Activated CD4-positive, alpha-beta T cell treated with anti-CD3 and anti-CD28 coated beads, Interleukin-2, amount 10 ng/mL, durations not matched to agents 24 days and 14 days (primary cell): ENCODE measurements around the gene MS4A10. TPM values are rescaled to one million over a fixed set of nuclear protein-coding genes. Genes with fewer than 3 reads are reported as not detected.
"Not testable (repeated sequence)": the region's sequence is repeated elsewhere in the genome, so short reads cannot be mapped to it uniquely, and the experiment has no call there.

Source experiments
- DNase-seq: peaks from one replicate; pipeline ENCODE4 v3.0.0; 2022
- H3K27ac Mint-ChIP-seq: one replicate; pipeline ENCODE4 v1.8.0; 2022; ENCODE audit warnings: mild to moderate bottlenecking, mixed read lengths
- H3K27me3 Mint-ChIP-seq: one replicate; pipeline ENCODE4 v1.8.0; 2022; ENCODE audit warnings: mixed read lengths
- H3K36me3 Mint-ChIP-seq: one replicate; pipeline ENCODE4 v1.8.0; 2022; ENCODE audit warnings: low read depth, mild to moderate bottlenecking, mixed read lengths
- H3K4me1 Mint-ChIP-seq: one replicate; pipeline ENCODE4 v1.8.0; 2021; ENCODE audit warnings: mixed read lengths
- H3K4me3 Mint-ChIP-seq: one replicate; pipeline ENCODE4 v1.8.0; 2022; ENCODE audit warnings: mild to moderate bottlenecking, moderate library complexity, mixed read lengths
- H3K9me3 Mint-ChIP-seq: one replicate; pipeline ENCODE4 v1.8.0; 2021; ENCODE audit warnings: mixed read lengths
- intact Hi-C: fragments of 100-400 bp; cut with micrococcal nuclease; formaldehyde crosslinking; loops from one replicate; pipeline ENCODE4 v1.15.1; 2023
- total RNA-seq: library from RNA; stranded (reverse); gene quantifications from 2 replicates; pipeline ENCODE4 v1.2.3, GENCODE V29; 2022

The MS4A10 gene
- total RNA-seq, 1 donor from 2014 or later = not detected

DNA sequence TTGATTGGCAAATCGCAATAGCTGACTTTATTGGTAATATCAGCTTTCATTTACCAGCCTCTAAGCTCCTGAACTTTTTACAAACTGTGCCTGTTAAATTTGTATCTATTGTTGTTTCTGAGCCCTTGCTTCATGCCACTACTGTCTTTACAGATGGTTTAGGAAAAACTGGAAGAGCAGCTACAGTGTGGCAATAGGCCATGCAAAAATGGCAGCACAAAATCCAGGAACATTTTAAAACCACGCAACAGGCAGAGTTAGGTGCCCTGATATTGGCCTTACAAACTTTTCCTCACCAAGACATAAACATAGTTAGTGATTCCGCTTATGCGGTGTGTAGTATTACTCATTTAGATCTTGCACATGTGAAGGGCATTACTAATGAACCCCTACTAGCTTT lies 26.5 kb upstream of the MS4A10 start:
- intact Hi-C loops, H3K27ac Mint-ChIP-seq, H3K4me1 Mint-ChIP-seq, H3K4me3 Mint-ChIP-seq, DNase-seq, H3K36me3 Mint-ChIP-seq, H3K9me3 Mint-ChIP-seq: not testable (repeated sequence)
- H3K27me3 Mint-ChIP-seq = peaks cover 26% of the 10 kb centered on the region

DNA sequence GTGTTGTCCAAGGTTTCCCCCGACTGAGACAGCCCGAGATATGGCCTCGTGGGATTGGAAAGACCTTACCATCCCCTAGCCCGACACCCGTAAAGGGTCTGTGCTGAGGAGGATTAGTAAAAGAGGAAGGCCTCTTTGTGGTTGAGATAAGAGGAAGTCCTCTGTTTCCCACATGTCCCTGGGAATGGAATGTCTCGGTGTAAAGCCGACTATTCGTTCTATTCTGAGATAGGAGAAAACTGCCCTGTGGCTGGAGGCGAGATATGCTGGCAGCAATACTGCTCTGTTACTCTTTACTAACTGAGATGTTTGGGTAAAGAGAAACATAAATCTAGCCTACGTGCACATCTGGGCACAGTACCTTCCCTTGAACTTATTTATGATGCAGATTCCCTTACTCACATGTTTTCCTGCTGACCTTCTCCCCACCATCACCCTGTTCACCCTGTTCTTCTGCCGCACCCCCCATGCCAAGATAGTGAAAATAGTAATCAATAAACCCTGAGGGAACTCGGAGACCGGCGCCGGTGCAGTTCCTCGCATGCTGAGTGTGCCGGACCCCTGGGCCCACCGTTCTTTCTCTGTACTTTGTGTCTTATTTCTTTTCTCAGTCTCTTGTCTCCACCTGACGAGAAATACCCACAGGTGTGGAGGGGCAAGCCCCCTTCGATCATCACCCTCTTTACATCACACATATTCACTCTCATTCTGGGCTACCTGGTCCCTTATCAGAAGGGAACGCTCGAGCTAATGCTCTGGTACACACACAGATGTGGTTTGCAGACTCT lies 25.5 kb upstream of the MS4A10 start:
- H3K4me1 Mint-ChIP-seq, H3K27ac Mint-ChIP-seq, H3K9me3 Mint-ChIP-seq, DNase-seq, H3K4me3 Mint-ChIP-seq, intact Hi-C loops, H3K36me3 Mint-ChIP-seq: not testable (repeated sequence)
- H3K27me3 Mint-ChIP-seq = peaks cover 28% of the 10 kb centered on the region

DNA sequence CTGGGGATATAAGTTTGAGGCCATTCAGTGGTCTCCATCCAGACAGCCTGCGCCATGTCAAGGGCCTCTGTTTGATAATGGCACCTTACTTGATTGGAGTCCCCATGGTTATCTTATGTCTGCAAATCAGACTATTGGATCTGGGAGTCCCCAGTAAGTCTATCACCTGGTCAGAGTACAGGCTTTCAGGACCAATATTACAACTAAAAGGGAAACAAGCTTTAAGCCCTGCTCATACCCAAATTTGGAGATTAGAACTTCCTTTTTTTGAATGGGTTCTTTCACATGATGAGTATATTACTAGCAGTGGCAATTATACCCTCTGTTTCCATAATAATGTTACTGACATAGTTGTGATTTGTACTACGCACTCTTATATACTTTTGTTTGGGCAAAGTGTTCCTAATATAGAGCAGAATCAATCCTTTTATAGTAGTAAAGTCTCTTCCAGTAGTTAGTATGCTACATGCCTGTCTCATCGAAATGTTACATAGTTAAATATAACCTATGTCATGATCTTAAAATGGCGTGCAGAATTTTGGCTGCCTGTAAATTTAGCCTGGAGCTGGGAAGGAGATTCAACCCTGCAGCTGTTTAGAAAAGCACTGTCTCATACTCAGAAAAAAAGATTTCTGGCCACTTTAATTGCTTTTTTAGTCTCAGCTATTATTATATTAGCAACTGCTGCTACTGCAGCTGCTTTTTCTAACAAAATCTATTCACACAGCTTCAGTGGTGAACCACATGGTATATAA lies 23.5 kb upstream of the MS4A10 start:
- Mint-ChIP-seq H3K9me3 (no peaks in the 10 kb centered on the region), H3K4me1 (peaks cover 5% of the 10 kb centered on the region), H3K4me3 (no peak overlapping the region), H3K36me3 (no peaks in the 10 kb centered on the region), H3K27me3 (peaks cover 28% of the 10 kb centered on the region), H3K27ac (no peak overlapping the region)
- DNase-seq = no peak
- intact Hi-C loops = no loop called here

DNA sequence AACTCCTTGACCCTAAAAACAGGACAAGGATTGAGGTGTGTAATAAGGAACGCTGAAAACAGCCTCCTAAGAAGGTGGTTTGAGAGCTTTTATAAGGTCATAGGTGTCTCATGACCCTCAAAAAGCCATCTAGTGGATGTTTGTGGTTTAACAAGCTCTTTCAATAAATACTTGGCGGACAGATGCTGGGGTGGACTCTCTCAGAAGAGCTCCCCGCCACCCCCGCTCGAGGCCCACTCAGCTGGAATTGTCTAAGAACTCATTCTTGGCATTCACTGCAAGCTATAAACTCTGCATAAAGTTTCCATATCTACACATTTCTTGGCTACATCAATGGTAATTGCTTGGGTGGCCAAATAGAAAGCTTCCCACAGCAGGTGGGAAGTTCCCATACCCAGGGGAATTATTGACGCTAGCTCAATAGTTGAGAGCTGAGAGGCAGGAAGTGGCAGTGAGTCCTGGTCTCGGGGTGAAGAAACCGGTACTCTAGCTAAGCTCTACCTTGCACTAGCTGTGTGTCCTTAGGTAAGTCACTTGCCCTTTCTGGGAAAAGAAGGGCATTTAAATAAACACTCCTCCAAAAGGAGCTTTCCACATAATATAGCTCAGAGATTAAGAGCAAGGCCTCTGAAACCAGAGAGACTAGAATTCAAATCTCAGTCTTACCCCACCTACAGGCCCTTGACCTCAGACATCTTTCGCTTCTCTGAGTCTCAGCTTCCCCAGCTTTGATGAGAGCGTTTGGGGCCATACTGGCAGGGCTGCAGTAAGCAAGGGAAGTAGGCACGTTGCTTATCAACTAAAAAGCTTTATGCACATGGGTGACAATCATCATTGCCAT lies 22.1 kb upstream of the MS4A10 start:
- DNase-seq = no peak
- no peak overlapping the region for H3K4me3 Mint-ChIP-seq
- H3K9me3 Mint-ChIP-seq = no peaks in the 10 kb centered on the region
- intact Hi-C loops = no loop called here
- peaks cover 5% of the 10 kb centered on the region for H3K4me1 Mint-ChIP-seq
- peaks cover 31% of the 10 kb centered on the region for H3K27me3 Mint-ChIP-seq
- no peak overlapping the region for H3K27ac Mint-ChIP-seq
- no peaks in the 10 kb centered on the region for H3K36me3 Mint-ChIP-seq

DNA sequence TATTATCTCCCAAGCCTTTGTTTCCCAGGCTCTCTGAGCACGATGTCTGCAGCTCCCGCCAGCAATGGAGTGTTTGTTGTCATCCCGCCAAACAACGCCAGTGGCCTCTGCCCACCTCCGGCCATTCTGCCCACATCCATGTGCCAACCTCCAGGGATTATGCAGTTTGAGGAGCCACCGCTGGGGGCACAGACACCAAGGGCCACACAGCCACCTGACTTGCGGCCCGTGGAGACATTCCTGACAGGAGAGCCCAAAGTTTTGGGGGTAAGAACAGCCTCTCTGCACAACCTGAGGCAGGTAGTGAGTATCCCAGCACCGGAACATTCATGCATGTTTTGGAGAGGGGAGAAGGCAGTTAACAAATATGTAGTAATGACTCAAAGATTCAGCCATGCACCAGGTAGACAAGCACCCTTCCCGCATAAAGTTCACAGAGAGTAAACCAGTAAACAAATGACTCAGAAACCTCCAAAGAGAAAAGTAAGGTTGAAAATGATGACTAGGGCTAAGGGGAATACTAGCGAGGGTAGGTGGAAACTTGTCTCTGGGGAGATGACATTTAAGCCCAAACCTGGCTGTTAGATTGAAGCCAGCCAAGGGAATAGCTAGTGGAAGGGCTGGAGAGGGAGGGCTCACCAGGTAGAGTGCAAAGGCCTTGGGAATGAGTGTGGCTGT lies 21.3 kb upstream of the MS4A10 start:
- intact Hi-C loops = no loop called here
- H3K4me3 Mint-ChIP-seq = peak overlapping the region; percentile 21
- no peaks in the 10 kb centered on the region for H3K36me3 Mint-ChIP-seq
- H3K4me1 Mint-ChIP-seq = peaks cover 5% of the 10 kb centered on the region
- H3K27me3 Mint-ChIP-seq = peaks cover 27% of the 10 kb centered on the region
- H3K27ac Mint-ChIP-seq = no peak overlapping the region
- no peak for DNase-seq
- no peaks in the 10 kb centered on the region for H3K9me3 Mint-ChIP-seq

DNA sequence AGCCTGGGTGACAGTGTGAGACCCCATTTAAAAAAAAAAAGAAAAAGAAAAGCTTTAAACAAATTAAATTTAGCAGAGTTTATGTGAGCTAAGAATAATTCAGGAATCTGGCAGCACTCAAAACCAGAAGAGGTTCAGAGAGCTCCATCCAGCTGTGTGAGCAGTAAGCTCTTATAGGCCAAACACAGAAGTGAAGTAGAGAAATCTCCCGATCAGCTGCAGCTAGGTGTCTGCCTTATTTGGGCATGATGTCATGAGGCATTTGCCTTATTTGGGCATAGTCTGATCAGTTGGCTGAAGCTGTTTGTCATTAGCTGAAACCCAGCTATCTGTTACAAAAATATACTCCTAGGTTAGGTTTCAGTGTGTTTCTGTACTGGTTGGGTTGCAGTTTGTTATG lies 20.3 kb upstream of the MS4A10 start:
- Mint-ChIP-seq H3K4me1 (peaks cover 5% of the 10 kb centered on the region), H3K9me3 (no peaks in the 10 kb centered on the region), H3K27ac (no peak overlapping the region), H3K36me3 (no peaks in the 10 kb centered on the region), H3K27me3 (peaks cover 18% of the 10 kb centered on the region), H3K4me3 (no peak overlapping the region)
- DNase-seq = no peak
- intact Hi-C loops = no loop called here

DNA sequence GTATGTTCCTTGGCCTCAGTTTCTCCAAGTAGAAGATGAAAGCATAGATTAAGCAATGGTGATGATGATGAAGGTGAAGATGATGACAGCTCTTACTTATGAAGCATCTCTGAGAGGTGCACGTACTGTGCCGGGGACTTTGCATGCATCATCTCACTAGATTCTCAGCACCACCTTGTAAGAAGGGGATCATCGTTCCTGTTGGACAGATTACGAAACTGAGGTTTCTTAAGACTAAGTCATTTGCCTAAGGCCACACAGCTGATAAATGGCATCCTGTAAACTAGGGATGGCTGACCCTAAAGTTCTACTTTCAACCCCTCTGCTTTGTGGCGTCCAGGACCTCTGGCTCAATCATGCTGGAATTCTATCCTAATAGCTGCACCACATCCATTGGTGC lies 19.8 kb upstream of the MS4A10 start:
- Mint-ChIP-seq H3K9me3 (no peaks in the 10 kb centered on the region), H3K27me3 (peaks cover 13% of the 10 kb centered on the region), H3K27ac (no peak overlapping the region), H3K36me3 (no peaks in the 10 kb centered on the region), H3K4me1 (peaks cover 5% of the 10 kb centered on the region), H3K4me3 (no peak overlapping the region)
- no peak for DNase-seq
- intact Hi-C loops = no loop called here

DNA sequence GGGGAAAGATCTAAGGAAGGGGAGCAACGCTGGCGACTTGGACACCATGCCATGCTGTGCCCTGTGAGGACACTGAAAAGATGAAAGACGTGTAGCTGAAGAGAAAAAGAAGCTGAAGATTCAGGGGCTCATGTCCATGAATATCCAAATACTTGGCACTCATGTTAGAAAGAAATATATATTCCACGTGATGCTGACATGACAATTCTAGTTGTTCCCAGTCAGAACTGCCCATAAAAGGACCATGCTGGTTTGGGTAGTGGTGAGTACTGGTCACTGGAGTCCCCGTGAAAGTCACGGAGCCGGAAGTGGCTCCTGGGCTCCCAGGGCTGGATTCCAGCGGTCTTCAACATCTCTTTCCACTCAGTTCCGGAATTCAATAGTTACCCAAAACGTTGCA lies 18.6 kb upstream of the MS4A10 start:
- no peaks in the 10 kb centered on the region for H3K36me3 Mint-ChIP-seq
- DNase-seq = no peak
- no peak overlapping the region for H3K27ac Mint-ChIP-seq
- peaks cover 5% of the 10 kb centered on the region for H3K4me1 Mint-ChIP-seq
- no peaks in the 10 kb centered on the region for H3K9me3 Mint-ChIP-seq
- intact Hi-C loops = no loop called here
- no peak overlapping the region for H3K4me3 Mint-ChIP-seq
- peaks cover 8% of the 10 kb centered on the region for H3K27me3 Mint-ChIP-seq

DNA sequence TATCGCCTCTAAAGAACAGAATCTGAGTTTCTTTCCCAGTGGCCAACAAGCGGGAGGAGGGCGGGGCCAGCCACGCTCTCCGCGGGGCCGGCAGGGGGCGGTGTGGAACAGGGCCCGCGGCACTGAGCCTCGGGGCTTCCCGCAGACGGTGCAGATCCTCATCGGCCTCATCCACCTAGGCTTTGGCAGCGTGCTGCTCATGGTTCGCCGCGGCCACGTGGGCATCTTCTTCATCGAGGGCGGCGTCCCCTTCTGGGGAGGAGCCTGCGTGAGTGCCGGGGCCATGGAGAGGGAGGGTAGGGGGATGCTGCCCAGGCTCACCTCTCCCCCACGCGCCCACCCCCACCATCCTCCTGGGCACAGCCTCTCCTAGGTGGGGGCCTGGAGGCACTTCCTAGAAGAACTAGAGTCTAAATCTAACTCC lies 17.7 kb upstream of the MS4A10 start:
- intact Hi-C loops = no loop called here
- peak; percentile 68 for DNase-seq
- no peaks in the 10 kb centered on the region for H3K9me3 Mint-ChIP-seq
- H3K36me3 Mint-ChIP-seq = no peaks in the 10 kb centered on the region
- H3K27me3 Mint-ChIP-seq = peaks cover 6% of the 10 kb centered on the region
- H3K27ac Mint-ChIP-seq = no peak overlapping the region
- H3K4me1 Mint-ChIP-seq = peaks cover 5% of the 10 kb centered on the region
- H3K4me3 Mint-ChIP-seq = no peak overlapping the region

DNA sequence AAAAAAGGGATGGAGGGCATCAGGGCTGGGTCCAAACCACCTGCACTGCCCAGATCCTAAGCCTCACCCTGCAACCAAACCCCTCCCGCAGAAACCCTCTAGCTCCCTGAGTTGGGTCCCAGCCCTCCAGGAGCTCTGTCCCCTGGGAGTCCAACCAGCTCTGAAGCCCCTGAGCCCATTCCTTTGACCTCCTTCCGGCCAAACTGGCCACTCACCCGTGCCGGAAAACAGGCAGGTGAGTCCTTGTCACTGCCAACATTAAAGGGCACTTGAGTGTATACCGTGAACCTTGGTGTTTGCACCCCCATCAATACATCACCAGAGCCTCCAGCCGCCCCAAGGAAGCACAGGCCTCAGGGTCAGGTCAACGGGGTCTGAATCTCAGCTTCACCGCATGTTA lies 16.9 kb upstream of the MS4A10 start:
- Mint-ChIP-seq H3K27ac (no peak overlapping the region), H3K9me3 (no peaks in the 10 kb centered on the region), H3K36me3 (no peaks in the 10 kb centered on the region), H3K4me3 (no peak overlapping the region), H3K4me1 (peaks cover 5% of the 10 kb centered on the region), H3K27me3 (peaks cover 8% of the 10 kb centered on the region)
- DNase-seq = no peak
- intact Hi-C loops = no loop called here

DNA sequence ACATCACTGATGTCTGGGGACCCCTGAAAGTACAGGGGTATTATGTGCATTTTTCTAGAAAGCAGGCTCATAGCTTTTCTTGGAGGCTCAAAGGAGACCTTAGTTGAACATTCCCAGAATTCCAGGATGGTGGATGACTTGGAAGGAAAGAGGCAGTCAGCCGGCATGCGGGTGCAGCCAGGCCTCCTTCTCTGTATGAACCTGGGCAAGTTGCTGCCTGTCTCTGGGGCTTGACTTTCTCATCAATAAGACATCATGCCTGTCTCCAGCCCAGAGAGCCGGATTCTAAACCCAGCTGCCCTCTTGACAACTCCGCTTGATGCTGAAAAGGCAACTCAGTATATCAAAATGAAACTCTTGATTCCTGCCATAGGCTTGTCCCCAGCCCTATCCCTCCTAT lies 15.9 kb upstream of the MS4A10 start:
- H3K27ac Mint-ChIP-seq = no peak overlapping the region

DNA sequence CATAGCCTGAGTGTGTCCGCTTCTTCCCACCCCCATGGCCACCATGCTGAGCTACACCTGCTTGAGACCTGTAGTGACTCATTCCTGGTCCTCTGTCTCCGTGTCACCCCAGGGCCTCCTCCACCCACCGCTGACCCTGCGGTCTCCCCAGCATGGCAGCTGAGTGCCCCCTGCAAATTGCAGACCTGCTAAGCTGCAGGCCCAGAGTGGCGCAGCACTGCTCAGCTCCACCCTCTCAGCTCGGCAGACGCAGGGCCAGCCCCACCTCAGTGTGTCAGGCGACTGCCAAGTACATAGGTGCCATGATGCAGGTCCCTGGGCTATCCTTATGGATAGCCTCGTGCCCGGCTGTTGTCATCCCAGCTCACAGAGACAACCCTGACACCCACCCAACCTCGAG lies 15.3 kb upstream of the MS4A10 start:
- DNase-seq = no peak
- Mint-ChIP-seq H3K36me3 (no peaks in the 10 kb centered on the region), H3K27me3 (peaks cover 5% of the 10 kb centered on the region), H3K27ac (no peak overlapping the region), H3K9me3 (no peaks in the 10 kb centered on the region), H3K4me1 (no peaks in the 10 kb centered on the region), H3K4me3 (no peak overlapping the region)
- intact Hi-C loops = no loop called here

More for the DNA sequence above, 15.9 kb upstream of the MS4A10 start:
- intact Hi-C loops = no loop called here
- Mint-ChIP-seq H3K9me3 (no peaks in the 10 kb centered on the region), H3K27me3 (peaks cover 6% of the 10 kb centered on the region), H3K4me3 (no peak overlapping the region), H3K36me3 (no peaks in the 10 kb centered on the region), H3K4me1 (peaks cover under 1% of the 10 kb centered on the region)
- DNase-seq = no peak

DNA sequence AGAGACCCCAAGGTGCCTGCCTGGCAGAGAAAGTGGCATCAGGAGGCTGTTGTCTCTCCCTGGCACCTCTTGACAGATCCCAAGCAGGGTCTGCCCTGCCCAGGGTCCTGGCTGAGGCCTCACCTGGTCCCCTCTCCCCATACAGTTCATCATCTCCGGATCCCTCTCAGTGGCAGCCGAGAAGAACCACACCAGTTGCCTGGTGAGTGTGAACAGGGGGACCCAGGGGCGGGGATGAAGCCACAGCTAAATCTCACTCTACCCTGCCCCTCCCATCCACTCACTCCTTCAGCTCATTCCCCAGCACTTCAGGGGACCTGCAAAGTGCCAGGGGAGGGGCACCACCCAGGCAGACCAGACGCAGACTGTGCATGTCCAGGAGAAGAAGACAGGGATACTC lies 14.0 kb upstream of the MS4A10 start:
- Mint-ChIP-seq H3K36me3 (no peaks in the 10 kb centered on the region), H3K27me3 (peaks cover 7% of the 10 kb centered on the region), H3K27ac (no peak overlapping the region), H3K9me3 (no peaks in the 10 kb centered on the region), H3K4me1 (peaks cover 4% of the 10 kb centered on the region), H3K4me3 (no peak overlapping the region)
- DNase-seq = no peak
- intact Hi-C loops = no loop called here
